Stomach (tissue), 4 donors: Measurements from ENCODE around the gene COX14.

Source experiments
- EP300 ChIP-seq: sonication (generic); formaldehyde crosslinking; IDR thresholded peaks from one replicate; pipeline ENCODE4 v1.6.1; 2017; ENCODE audit warnings: antibody characterized with exemption
- POLR2A ChIP-seq, 4 donors: fragments of 450-650 bp; IDR thresholded peaks; one replicate each; pipeline ENCODE4 v1.6.1; 2016; ENCODE audit warnings: antibody characterized with exemption in 4 of 4, control low read depth in 2 of 4, mild to moderate bottlenecking in 1 of 4, moderate library complexity in 1 of 4
- POLR2AphosphoS5 ChIP-seq, 3 donors: sonication (generic); formaldehyde crosslinking; IDR thresholded peaks; one replicate each; pipeline ENCODE4 v1.6.1; 2016; ENCODE audit warnings: antibody characterized with exemption in 3 of 3
- TF ChIP-seq, protein P1 (sequence below), 7 experiments: fragments of 450-650 bp in 4 of 7; fragments of 200-600 bp in 3 of 7; sonication (generic) in 3 of 7; IDR thresholded peaks; one replicate each; pipeline ENCODE4 v1.5.1; 2016 to 2019; ENCODE audit warnings: antibody characterized with exemption in 7 of 7, control low read depth in 2 of 7, mild to moderate bottlenecking in 1 of 7

DNA sequence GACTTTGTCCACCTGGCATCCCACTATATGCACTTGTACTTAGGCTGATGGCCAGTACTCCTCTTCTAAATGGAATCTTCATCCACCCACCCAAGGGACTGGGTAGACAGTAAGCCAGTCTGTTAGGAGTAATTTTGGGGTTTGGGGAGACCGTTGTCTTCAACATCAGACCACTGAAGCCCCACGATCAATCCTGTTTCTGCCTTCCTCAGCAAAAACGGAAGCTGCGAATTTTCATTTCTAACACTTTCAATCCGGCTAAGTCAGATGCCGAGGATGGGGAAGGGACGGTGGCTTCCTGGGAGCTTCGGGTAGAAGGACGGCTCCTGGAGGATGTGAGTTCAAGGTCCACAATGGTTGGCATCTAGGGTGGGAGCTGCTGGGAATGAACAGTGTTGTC, 24.9 kb upstream of the COX14 start:
- TF ChIP-seq, protein P1, sequence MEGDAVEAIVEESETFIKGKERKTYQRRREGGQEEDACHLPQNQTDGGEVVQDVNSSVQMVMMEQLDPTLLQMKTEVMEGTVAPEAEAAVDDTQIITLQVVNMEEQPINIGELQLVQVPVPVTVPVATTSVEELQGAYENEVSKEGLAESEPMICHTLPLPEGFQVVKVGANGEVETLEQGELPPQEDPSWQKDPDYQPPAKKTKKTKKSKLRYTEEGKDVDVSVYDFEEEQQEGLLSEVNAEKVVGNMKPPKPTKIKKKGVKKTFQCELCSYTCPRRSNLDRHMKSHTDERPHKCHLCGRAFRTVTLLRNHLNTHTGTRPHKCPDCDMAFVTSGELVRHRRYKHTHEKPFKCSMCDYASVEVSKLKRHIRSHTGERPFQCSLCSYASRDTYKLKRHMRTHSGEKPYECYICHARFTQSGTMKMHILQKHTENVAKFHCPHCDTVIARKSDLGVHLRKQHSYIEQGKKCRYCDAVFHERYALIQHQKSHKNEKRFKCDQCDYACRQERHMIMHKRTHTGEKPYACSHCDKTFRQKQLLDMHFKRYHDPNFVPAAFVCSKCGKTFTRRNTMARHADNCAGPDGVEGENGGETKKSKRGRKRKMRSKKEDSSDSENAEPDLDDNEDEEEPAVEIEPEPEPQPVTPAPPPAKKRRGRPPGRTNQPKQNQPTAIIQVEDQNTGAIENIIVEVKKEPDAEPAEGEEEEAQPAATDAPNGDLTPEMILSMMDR (IDR thresholded peaks at IDR 0.05) = no peak
- no peak for TF ChIP-seq POLR2A (IDR thresholded peaks at IDR 0.05)
- no peak for TF ChIP-seq POLR2AphosphoS5 (IDR thresholded peaks at IDR 0.05)
- no peak for TF ChIP-seq EP300
